ENCODE measurements around the gene ALDH3B2.

DNA sequence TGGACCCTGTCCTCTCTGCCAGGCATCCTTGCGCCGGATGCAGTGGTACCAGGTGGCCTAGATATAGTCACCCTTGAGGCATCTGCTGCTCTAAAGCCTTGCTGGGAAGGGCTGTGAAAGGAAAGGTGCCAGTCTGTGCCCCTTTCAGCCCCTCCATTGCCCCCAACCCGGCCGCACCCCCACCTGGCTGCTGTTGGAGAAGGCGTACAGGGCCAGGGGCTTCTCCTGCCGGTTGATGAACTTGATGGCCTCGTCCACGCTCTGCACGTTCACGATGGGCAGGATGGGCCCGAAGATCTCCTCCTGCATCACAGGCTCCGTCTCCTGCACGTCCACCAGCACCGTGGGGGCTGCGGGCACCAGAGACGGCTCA, 10.2 kb downstream of the ALDH3B2 start:
- TF ChIP-seq, protein P1, sequence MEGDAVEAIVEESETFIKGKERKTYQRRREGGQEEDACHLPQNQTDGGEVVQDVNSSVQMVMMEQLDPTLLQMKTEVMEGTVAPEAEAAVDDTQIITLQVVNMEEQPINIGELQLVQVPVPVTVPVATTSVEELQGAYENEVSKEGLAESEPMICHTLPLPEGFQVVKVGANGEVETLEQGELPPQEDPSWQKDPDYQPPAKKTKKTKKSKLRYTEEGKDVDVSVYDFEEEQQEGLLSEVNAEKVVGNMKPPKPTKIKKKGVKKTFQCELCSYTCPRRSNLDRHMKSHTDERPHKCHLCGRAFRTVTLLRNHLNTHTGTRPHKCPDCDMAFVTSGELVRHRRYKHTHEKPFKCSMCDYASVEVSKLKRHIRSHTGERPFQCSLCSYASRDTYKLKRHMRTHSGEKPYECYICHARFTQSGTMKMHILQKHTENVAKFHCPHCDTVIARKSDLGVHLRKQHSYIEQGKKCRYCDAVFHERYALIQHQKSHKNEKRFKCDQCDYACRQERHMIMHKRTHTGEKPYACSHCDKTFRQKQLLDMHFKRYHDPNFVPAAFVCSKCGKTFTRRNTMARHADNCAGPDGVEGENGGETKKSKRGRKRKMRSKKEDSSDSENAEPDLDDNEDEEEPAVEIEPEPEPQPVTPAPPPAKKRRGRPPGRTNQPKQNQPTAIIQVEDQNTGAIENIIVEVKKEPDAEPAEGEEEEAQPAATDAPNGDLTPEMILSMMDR (IDR thresholded peaks at IDR 0.05) = no peak
- no peak for TF ChIP-seq ZFX (IDR thresholded peaks at IDR 0.05; ENCODE audit: borderline replicate concordance)
